ENCODE results near the gene SH3PXD2A.

Gene SH3PXD2A

DNA sequence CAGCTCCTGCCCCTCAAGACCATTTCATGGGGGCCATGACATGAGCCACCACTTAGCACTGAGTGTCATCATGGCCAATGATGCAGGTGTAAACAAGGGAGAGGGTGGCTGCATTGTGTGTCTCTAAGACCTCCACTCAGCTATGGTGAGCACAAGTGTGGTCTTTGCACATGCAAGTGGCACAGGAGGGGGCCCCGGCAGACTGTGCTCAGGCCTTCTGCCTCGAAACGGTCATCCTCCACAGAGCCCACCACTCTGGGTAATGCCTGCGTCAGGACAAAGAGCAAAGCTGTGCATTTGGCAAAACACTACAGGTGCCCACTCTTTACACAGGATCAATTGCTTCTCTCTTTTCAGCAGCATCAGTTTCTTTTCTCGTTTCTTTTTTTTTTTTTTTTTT lies 125.5 kb downstream of the SH3PXD2A start:
- H3K4me3 ChIP-seq (ENCODE audit: low read depth, low read length) = no peak overlapping the region

DNA sequence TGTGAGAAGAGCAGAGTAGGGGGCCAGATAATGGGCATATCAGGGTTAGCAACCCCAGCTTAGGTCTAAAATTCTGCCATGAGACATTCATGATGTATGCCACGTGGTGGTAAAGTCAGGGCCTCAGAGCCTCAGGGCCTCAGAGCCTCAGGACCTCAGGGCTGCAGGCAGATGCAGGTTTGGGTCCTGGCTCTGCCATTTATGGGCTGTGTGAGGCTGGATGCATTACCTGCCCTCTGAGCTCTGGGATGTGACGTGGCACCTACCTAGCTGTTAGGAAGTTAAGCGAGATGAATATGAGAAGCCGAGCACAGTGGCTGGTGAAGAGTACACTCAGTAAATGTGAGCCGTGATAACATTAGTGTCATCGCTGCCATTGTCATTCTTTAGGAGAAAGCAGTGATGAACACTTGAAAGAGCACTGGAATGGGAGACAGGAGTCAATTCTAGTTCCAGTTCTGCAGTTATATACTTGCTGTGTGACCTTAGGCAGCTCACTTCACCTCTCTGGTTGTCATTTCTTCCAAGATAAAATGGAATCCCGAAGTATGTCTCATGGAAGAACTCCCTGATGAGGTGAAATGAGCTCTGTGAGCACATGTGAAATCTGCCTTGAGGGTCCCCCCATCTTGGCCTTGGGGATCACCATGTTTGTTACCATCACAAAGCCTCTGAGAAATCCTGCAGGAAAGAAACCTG lies 127.2 kb downstream of the SH3PXD2A start:
- no peak overlapping the region for H3K4me3 ChIP-seq (ENCODE audit: low read depth, low read length)

DNA sequence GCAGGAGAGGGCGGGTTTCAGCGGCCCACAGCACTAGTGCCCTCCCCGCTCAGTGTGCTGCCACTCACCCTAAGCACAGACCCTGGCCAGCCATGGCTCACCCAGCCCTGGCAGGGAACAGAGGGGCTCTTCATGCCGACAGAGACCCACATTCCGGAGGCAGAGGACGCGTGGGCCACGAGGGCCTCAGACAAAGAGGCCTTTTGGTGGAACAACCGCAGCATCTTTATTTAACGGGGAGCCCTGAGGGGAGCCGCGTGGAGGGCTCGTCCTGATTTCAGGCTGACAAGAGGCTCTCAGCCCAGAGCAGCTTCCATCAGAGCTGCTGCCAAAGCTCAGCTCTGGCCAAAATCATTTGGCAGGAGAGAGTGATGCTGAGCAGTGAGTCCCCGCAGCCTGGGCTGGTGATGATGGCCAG lies 127.8 kb downstream of the SH3PXD2A start:
- H3K4me3 ChIP-seq (ENCODE audit: low read depth, low read length) = no peak overlapping the region

DNA sequence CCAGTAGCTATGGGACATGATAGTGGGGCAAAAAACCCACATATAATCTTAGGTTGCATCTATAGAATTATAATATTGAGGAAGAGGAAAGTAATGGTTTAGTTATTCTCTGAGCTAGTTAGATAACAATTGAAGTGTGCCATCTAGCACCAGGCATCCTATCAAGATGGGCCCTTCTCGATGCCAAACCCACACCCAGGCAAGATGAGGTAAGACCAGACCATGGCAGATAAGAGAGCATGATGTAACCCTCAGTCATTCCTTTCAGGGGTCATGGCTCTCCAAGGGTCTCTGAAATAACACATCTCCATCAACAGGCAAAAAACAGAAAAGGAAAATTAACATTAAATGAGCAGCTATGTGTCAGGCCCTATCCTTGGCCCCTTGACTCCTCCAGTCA lies 128.7 kb downstream of the SH3PXD2A start:
- H3K4me3 ChIP-seq (ENCODE audit: low read depth, low read length) = no peak overlapping the region

DNA sequence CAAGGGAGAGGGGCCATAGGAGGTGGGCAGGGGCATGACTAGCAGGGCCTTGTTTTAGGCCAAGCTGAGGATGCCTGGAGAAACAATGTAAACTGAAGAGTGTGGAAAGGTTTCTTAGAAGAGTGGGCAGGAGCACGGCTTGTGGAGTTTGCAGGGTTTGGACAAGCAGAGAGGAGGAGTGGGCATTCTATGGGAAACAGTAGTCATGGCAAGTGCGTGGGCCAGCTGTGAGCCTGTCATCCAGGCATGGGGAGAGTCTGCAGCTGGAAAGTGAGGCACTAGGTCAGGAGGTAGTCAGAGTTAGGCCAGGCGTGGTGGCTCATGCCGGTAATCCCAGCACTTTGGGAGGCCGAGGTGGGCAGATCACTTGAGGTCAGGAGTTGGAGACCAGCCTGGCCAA lies 130.1 kb downstream of the SH3PXD2A start:
- H3K4me3 ChIP-seq (ENCODE audit: low read depth, low read length) = no peak overlapping the region

DNA sequence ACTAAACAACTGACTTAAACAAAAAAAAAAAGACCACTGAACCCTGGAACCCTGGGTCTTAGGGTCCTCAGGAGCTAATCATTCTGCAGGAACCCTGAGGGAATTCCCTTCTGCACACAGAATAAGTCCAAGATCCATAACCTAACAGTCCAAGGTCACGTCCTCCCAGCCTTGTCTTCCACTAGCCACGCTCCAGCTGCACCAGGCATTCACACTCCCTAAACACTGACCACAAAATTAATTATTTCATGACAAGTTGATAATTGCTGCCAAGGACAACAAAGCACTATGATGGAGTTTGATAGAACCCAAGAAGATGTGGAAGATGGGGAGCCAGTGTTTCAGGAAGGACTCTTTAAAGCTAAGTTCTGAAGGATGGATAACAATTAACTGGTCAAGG lies 130.6 kb downstream of the SH3PXD2A start:
- H3K4me3 ChIP-seq (ENCODE audit: low read depth, low read length) = no peak overlapping the region

DNA sequence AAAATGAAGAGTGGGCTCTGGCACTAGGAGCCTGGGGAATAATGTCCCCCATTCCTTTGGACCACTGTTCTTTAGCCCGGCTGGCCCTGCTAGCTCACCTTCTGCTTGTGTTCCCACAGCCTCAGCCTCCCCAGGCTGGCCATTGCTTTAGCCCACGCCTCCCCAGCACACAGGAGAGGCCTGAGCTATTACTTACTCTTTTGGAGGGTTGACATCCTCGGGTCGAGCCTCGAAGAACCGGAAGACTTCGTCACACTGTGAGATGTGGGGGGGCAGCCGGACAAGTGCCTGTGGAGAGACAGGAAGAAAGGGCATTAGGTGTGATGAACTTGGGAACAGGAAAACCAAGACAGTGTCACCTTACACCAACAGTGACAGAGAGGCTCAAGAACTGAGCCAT lies 131.3 kb downstream of the SH3PXD2A start:
- H3K4me3 ChIP-seq (ENCODE audit: low read depth, low read length) = no peak overlapping the region

DNA sequence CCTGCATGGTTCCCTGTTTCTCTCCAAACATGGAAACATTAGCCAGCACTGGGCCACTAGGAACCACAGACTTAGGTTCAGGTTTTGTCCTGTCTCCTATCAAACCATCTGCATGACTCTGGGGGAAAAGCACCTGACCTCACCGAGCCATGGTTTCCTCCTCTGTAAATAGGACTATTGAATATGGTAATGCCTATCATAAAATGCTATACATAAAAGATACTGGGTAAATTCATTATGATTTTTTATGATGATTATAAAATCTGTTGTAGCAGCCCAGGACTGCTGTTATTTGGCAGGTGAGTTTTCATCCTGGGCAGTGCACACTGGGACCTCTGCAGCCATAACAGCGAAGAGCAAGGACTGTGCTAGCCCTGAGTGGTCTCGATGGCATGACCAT lies 131.8 kb downstream of the SH3PXD2A start:
- no peak overlapping the region for H3K4me3 ChIP-seq (ENCODE audit: low read depth, low read length)

DNA sequence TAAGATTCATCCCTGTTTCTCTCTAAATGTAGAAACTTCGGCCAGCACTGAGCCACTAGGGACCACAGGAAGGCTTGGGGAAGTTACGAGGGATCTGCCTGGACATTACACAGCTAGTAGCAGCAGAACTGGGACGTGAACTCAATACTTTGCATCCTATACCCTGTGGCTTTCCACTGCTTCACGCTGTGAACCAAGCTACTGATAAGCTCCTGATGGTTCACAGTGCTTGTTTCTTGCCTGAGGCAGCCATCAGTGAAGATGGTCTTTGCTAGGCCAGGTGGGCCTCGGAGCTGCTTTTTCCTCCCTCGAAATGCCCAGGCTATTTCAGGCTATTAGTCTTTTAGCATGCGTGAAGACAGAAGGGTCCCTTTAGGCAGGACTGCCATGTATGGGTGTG lies 132.7 kb downstream of the SH3PXD2A start:
- H3K4me3 ChIP-seq (ENCODE audit: low read depth, low read length) = no peak overlapping the region

DNA sequence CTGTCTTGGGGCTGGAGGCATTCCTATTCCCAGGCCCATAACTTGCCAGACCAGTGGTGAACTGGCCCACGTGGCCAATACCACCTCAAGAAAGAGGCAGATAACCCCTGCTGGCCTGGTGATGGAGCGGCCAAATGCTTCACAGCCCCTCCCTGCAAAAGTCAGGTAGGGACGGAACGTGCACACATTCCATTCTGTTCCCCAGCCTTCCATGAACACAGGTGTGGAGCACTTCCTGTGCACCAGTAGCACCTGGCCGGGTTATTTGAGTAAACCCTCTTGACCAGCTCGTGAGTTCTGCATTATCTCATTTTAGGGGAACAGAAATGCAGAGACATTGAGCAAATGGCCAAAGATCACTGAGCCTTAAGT lies 134.4 kb downstream of the SH3PXD2A start:
- no peak overlapping the region for H3K4me3 ChIP-seq (ENCODE audit: low read depth, low read length)

DNA sequence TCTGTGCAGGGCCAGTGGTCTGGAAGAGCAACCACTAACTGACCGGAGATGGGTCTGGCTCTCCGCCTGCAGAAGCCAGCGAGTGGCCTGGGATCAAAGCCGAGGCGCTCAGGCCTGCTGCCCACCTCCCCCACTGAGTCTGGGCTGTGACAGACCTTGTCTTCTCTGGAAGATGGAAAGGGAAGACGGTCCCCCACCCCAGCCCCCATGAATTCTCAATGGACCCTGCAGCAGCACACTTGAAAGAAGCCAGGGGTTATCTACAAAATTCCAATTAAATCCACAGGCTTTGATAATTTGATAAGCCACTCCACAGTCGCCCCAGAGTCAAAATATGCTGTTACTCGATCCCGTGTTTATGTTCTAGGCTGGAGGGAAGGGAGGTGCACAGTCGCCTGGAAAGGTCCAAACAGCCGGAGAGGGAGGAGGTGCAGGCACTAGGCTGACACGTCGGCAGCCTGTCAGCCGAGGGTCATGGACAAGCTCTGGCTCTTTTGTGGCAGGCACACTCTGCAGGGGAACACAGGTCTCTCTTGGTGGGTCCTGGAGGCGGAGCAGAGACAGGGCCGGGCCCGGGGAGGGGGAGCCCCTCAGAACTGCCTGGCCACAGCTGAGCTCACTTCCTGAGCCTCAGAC lies 134.9 kb downstream of the SH3PXD2A start:
- no peak overlapping the region for H3K4me3 ChIP-seq (ENCODE audit: low read depth, low read length)

DNA sequence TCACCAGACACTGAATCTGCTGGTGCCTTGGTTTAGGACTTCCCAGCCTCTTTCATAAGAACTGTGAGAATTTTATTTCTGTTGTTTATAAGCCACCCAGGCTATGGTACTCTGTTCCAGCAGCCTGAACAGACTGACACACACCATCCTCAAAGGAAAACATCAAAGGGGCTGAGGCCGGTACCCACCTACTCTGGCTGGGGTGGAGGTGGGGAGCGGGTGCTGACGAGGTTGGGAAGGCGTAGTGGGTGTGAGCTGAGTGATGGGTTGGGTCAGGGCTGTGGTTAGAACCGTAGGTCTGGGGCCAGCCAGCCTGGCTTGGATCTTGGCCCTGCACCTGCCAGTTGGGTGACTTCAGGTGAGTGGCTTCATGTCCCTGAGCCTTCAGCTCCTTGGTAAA lies 136.3 kb downstream of the SH3PXD2A start:
- H3K4me3 ChIP-seq (ENCODE audit: low read depth, low read length) = no peak overlapping the region

DNA sequence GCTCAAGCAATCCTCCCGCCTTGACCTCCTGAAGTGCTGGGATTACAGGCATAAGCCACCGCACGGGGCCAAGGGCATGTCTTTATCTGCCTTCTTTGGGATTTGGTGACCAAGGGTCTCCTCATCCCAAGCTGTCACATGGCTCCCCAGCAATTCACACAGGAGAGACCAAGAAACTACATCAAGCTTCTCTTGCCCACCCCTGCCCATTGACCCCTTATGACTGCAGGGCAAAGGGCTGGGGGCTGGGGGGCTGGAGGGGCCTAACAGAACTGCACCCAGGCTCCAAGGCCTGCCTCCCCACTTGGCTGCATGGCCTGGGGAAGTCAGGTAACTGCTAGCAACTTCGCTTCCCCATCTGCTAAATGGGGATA lies 137.1 kb downstream of the SH3PXD2A start:
- no peak overlapping the region for H3K4me3 ChIP-seq (ENCODE audit: low read depth, low read length)

DNA sequence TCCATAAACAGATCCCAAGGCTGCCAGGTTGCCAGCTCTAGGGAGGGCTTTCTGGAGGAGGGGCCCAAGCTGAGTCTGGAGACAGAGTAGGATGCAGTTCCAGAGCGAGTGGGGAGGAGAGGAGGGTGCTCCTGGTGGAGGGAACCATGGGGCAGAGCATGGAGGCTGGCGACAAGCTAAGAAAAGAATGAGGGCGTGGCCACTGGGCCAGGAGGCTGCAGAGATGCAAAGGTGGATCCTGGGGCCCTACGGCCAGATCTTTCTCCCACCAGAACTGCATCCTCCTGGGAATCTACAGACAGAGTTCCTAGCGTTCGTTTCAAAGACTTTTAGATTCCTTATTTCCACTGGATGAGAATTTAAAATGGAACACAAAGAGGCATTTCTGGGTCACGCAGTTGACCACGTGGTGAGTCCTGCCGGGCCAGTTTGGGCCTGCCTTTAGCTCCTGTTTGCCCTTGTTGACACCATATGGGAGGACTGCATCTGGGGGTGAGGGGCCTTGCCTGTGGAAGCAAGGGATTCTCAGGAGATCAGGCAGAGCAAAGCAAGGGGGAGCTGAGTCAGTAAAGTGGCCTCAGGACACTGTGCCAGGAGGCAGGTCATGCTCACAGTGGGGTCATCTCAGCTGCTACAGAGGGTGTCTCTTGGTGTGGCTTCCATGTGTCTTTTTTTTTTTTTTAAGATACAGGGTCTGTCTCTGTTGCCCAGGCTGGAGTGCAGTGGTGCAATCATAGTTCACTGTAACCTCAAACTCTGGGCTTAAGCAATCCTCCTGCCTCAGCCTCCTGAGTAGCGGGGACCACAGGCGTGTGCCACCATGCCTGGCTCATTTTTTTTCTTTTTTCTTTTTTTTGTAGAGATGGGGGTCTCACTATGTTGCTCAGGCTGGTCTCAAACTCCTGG lies 137.8 kb downstream of the SH3PXD2A start:
- no peak overlapping the region for H3K4me3 ChIP-seq (ENCODE audit: low read depth, low read length)

DNA sequence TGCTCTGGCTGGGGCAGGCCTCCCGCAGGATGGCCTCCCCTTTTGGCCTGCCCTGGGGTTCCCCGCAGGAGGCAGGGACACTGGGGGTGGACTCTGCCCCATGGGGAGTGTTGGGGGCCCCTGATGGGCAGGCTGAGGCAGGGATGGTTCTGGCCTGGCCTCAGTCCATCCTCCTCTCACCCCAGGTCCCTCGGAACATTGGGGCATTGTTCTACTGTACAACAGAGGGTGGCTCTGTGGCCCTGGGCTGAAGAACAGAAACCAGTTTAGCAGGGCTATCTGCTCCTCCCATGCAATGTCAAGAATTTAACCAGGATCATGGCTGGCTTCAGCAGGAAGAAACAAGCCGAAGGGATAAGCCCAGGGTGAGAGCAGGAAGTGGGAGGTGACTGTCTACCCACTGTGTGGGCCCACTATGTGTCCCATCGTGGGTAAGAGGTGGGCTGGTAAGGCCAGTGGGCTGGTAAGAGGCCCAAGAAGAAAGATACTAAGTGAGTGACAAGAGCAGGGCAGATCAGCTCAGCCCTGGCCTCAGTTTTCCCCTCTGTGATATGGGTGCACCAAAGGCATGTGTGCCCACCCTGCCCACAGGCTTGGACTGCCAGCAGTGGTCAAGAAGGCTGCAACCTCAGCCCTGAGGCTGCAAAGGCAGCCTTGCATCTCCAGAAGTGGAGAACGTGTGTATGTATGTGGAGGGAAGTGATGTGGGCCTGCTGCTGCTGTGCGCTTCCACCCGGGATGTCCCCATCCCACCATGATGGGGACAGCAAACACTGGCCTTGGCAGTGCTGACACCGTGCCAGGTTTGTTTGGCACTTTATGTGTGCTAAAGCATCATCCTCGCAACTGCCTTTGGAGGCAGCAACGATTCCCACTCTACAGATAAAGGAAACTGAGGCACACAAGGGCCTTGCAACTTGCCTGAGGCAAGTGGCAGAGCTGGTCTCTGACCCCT lies 138.9 kb downstream of the SH3PXD2A start:
- no peak overlapping the region for H3K4me3 ChIP-seq (ENCODE audit: low read depth, low read length)

DNA sequence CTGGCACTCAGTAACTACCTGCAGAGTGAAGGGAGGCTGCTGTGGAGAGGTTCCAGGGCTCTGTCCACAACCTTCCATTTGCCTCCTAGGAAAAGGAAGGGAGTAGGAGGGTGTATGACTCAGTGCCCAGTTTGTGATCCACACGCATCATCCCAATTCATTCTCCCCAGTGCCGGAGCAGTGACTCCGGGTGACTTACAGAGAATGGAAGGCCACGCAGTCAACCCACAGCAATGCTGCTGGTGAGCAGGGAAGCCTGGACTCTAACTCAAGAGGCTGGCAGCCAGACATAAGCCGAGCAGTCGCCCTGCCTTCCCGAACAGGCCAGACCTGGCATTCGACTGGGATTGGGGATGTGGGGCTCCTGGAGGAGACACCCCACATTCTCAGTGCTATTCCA lies 139.9 kb downstream of the SH3PXD2A start:
- H3K4me3 ChIP-seq (ENCODE audit: low read depth, low read length) = no peak overlapping the region

DNA sequence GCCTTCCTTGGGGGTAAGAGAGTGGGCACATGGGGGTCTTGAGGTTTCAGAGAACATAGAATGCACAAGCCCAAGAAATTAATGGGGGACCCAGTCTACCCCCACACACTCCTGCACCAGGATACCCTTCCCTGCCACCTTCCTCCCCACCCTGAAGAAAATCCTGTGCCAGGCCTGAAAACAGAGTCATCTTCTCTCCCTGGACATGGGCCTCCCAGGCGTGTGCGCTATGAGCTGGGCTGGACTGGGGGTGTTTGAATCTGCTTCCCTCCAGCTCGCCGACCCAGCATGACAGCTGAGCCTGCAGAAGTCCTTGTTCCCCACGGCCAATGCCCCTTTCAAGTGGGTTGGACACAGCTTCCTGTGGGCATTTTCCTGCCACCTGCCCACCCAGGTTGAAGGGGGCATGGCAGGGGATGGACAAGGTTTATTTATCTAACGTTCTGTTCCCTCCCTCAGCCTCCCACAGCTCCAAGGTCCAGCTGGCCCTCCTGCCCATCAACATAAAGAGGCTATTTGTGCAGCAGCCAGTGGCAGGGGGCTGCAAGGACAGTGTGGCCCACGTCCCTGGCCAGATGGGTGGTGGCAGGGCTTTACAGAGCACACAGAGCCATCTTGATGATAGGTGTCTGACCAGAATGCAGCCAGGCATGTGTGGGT lies 141.0 kb downstream of the SH3PXD2A start:
- H3K4me3 ChIP-seq (ENCODE audit: low read depth, low read length) = no peak overlapping the region

DNA sequence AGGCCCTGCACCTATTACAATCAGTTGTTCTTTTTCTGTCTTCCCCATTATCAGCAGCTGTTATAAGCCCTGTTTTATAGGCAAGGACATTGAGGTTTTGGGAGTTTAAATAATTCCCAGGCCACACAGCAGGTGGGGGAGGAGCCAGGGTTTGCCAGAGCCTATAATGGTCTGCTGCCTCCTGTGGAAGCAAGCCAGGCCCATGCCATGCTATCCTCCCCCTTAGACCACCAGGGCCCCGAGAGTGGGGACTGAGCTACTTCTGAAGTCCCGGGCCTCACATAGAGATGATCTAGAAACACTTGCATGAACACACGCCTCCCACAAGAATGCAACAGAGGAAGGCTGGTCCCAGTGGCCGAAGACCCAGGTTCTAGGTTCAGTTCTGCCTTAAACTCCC lies 141.7 kb downstream of the SH3PXD2A start:
- no peak overlapping the region for H3K4me3 ChIP-seq (ENCODE audit: low read depth, low read length)

DNA sequence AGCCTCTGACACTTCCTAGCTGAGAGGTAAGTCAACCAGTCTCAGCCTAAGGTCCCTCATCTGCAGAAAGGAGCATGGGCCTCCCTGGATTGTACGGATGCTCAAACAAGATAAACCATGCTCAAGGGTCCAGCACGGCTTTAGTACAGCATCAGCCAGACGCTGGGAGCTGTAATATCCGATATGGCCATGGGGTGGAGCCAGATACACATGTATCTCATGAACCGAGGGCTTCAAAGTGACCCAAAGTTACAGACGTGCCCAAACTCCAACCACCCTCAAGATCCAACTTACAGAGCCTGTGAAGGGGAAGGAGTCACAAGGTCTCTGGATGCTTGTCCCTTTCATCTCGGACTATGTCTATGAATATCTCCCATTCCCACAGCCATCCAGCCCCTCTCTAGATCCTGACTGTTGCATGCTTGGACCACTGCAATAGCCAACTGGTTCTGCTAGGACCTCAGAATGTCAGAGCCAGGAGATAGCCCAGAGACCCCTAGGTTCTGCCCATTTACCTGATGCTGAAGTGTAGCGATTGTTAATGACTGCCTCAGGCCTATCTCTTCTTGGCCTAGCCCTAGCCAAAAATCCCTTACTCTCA lies 142.4 kb downstream of the SH3PXD2A start:
- no peak overlapping the region for H3K4me3 ChIP-seq (ENCODE audit: low read depth, low read length)

DNA sequence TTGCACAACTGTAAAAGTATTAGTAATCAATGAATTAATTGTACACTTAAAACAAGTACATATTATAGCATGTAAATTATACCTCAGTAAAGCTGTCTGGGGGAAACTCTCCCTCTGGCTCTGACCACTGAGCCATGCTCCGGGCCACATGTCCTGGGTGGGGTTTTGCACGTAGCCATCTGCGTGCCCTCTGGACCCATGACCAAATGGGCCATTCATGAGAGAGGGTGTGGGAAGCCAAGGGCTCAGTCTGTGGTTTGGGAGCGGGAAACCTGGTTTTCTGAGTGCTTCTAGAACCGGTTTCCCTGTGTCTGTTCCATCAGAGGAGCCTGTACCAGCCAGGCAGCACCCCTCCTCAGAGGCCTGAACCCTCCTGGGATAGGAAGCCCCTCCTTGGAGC lies 143.2 kb downstream of the SH3PXD2A start:
- no peak overlapping the region for H3K4me3 ChIP-seq (ENCODE audit: low read depth, low read length)

All from iPS-11a (cell line).